GM23338 (cell line): Measurements from ENCODE around the gene TTLL3. TPM values are rescaled to one million over a fixed set of nuclear protein-coding genes. Genes with fewer than 3 reads are reported as not detected.

Experiments used
- ATAC-seq: fragments of 200-7000 bp; cut with Tn5 transposase; 3 replicates; pipeline ENCODE4 v1.9.1; 2020
- DNase-seq: peaks from one replicate; pipeline ENCODE4 v3.0.0-alpha.2; 2015; ENCODE audit warnings: low spot score
- H2AFZ ChIP-seq: fragments of 200-600 bp; sonication (generic); 2 replicates; pipeline ENCODE4 v1.8.0; 2016; ENCODE audit warnings: antibody characterized with exemption, mild to moderate bottlenecking, moderate library complexity
- H3F3A ChIP-seq: fragments of 200-600 bp; sonication (generic); replicated peaks from 2 replicates; pipeline ENCODE4 v1.8.0; 2017; ENCODE audit warnings: antibody characterized with exemption, mixed run types, low read depth
- H3K27ac ChIP-seq: fragments of 200-600 bp; sonication (generic); 2 replicates; pipeline ENCODE4 v1.6.1; 2016; ENCODE audit warnings: low read depth
- H3K27me3 ChIP-seq: fragments of 200-600 bp; sonication (generic); 2 replicates; pipeline ENCODE4 v1.8.0; 2016; ENCODE audit warnings: mild to moderate bottlenecking, mixed run types, moderate library complexity; ENCODE audit not compliant: insufficient read depth
- H3K36me3 ChIP-seq: fragments of 200-600 bp; sonication (generic); 2 replicates; pipeline ENCODE4 v1.8.0; 2016; ENCODE audit warnings: mild to moderate bottlenecking; ENCODE audit not compliant: insufficient read depth
- H3K4me1 ChIP-seq: fragments of 200-600 bp; sonication (generic); 2 replicates; pipeline ENCODE4 v1.8.0; 2016; ENCODE audit warnings: mild to moderate bottlenecking, moderate library complexity; ENCODE audit not compliant: insufficient read depth
- H3K4me2 ChIP-seq: fragments of 200-600 bp; sonication (generic); 2 replicates; pipeline ENCODE4 v1.7.1; 2017; ENCODE audit warnings: mixed run types
- H3K4me3 ChIP-seq: fragments of 200-600 bp; sonication (generic); 2 replicates; pipeline ENCODE4 v1.6.1; 2016; ENCODE audit warnings: mixed run types
- H3K79me2 ChIP-seq: fragments of 200-600 bp; sonication (generic); replicated peaks from 2 replicates; pipeline ENCODE4 v1.8.0; 2017; ENCODE audit warnings: mild to moderate bottlenecking; ENCODE audit not compliant: insufficient read depth
- H3K9me2 ChIP-seq: fragments of 200-600 bp; sonication (generic); 2 replicates; pipeline ENCODE4 v1.8.0; 2017; ENCODE audit not compliant: insufficient read depth
- H4K20me1 ChIP-seq: fragments of 200-600 bp; sonication (generic); replicated peaks from 2 replicates; pipeline ENCODE4 v1.8.0; 2017; ENCODE audit warnings: mild to moderate bottlenecking; ENCODE audit not compliant: insufficient read depth
- H3K27ac Mint-ChIP-seq: 2 replicates; pipeline ENCODE4 v1.8.0; 2020; ENCODE audit warnings: inconsistent platforms, mild to moderate bottlenecking, moderate library complexity, mixed read lengths
- H3K27me3 Mint-ChIP-seq: 3 replicates; pipeline ENCODE4 v1.8.0; 2022; ENCODE audit warnings: low read depth, mild to moderate bottlenecking, moderate library complexity, mixed read lengths, inconsistent platforms; ENCODE audit not compliant: insufficient read depth, poor library complexity
- H3K36me3 Mint-ChIP-seq: 3 replicates; pipeline ENCODE4 v1.8.0; 2021; ENCODE audit warnings: low read depth, mild to moderate bottlenecking, inconsistent platforms, moderate library complexity, mixed read lengths
- H3K4me1 Mint-ChIP-seq: 3 replicates; pipeline ENCODE4 v1.8.0; 2020; ENCODE audit warnings: mild to moderate bottlenecking, inconsistent platforms, mixed read lengths
- H3K4me3 Mint-ChIP-seq: 3 replicates; pipeline ENCODE4 v1.8.0; 2021; ENCODE audit warnings: moderate library complexity, mild to moderate bottlenecking, inconsistent platforms, mixed read lengths
- H3K9me3 Mint-ChIP-seq: 3 replicates; pipeline ENCODE4 v1.8.0; 2020; ENCODE audit warnings: moderate library complexity, mild to moderate bottlenecking, inconsistent platforms, mixed read lengths
- EZH2phosphoT487 ChIP-seq: fragments of 200-600 bp; sonication (generic); IDR thresholded peaks from one replicate; pipeline ENCODE4 v1.8.1; 2018; ENCODE audit warnings: antibody characterized with exemption; ENCODE audit not compliant: unreplicated experiment
- REST ChIP-seq: IDR thresholded peaks from one replicate; pipeline ENCODE4 v1.6.1; 2018; ENCODE audit warnings: antibody characterized with exemption; ENCODE audit not compliant: unreplicated experiment
- ZNF331 ChIP-seq: fragments of 250-450 bp; sonication (Bioruptor Pico); IDR thresholded peaks from 2 replicates; pipeline ENCODE4 v1.5.0; 2020; ENCODE audit warnings: low read depth, mild to moderate bottlenecking, moderate library complexity
- polyA plus RNA-seq: library from polyadenylated mRNA; unstranded; fragments of >200 nt; fragmentation: Nextera tagmentation; extraction: Ambion mirVana; gene quantifications from 2 replicates; pipeline ENCODE4 v1.2.1, GENCODE V29; 2016
- total RNA-seq: library from RNA; depleted of rRNA; stranded (reverse); fragments of >200 nt; shearing (Covaris generic); gene quantifications from 2 replicates; pipeline ENCODE4 v1.2.3, GENCODE V29; 2014
- TF ChIP-seq, protein P1 (sequence below): fragments of 250-450 bp; sonication (Bioruptor Pico); IDR thresholded peaks from 2 replicates; pipeline ENCODE4 v1.5.0; 2020; ENCODE audit warnings: mild to moderate bottlenecking, moderate library complexity

Gene TTLL3
- total and polyA plus RNA-seq, 2 experiments from 2014 or later, result 3.7 to 5.3 TPM

DNA sequence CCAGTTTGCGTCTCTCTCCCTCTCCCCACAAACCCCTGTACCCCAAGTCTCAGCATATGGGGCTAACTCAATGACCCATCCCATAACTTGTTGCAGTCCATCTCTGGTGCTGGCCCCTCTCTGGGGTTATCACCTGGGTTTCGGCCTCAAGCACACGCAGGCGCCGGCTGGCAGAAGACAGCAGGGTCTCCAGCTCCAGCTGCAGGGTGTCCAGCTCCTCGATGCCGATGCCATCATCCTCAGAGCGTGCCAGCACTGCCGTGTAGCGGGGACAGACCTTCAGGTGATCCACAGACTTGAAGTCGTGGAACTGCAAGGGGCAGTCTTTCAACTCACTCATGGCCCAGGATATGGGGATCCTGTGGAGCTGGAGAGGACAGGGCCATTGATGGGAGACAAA, 18.9 kb upstream of the TTLL3 start (continued):
- TF ChIP-seq, protein P1, sequence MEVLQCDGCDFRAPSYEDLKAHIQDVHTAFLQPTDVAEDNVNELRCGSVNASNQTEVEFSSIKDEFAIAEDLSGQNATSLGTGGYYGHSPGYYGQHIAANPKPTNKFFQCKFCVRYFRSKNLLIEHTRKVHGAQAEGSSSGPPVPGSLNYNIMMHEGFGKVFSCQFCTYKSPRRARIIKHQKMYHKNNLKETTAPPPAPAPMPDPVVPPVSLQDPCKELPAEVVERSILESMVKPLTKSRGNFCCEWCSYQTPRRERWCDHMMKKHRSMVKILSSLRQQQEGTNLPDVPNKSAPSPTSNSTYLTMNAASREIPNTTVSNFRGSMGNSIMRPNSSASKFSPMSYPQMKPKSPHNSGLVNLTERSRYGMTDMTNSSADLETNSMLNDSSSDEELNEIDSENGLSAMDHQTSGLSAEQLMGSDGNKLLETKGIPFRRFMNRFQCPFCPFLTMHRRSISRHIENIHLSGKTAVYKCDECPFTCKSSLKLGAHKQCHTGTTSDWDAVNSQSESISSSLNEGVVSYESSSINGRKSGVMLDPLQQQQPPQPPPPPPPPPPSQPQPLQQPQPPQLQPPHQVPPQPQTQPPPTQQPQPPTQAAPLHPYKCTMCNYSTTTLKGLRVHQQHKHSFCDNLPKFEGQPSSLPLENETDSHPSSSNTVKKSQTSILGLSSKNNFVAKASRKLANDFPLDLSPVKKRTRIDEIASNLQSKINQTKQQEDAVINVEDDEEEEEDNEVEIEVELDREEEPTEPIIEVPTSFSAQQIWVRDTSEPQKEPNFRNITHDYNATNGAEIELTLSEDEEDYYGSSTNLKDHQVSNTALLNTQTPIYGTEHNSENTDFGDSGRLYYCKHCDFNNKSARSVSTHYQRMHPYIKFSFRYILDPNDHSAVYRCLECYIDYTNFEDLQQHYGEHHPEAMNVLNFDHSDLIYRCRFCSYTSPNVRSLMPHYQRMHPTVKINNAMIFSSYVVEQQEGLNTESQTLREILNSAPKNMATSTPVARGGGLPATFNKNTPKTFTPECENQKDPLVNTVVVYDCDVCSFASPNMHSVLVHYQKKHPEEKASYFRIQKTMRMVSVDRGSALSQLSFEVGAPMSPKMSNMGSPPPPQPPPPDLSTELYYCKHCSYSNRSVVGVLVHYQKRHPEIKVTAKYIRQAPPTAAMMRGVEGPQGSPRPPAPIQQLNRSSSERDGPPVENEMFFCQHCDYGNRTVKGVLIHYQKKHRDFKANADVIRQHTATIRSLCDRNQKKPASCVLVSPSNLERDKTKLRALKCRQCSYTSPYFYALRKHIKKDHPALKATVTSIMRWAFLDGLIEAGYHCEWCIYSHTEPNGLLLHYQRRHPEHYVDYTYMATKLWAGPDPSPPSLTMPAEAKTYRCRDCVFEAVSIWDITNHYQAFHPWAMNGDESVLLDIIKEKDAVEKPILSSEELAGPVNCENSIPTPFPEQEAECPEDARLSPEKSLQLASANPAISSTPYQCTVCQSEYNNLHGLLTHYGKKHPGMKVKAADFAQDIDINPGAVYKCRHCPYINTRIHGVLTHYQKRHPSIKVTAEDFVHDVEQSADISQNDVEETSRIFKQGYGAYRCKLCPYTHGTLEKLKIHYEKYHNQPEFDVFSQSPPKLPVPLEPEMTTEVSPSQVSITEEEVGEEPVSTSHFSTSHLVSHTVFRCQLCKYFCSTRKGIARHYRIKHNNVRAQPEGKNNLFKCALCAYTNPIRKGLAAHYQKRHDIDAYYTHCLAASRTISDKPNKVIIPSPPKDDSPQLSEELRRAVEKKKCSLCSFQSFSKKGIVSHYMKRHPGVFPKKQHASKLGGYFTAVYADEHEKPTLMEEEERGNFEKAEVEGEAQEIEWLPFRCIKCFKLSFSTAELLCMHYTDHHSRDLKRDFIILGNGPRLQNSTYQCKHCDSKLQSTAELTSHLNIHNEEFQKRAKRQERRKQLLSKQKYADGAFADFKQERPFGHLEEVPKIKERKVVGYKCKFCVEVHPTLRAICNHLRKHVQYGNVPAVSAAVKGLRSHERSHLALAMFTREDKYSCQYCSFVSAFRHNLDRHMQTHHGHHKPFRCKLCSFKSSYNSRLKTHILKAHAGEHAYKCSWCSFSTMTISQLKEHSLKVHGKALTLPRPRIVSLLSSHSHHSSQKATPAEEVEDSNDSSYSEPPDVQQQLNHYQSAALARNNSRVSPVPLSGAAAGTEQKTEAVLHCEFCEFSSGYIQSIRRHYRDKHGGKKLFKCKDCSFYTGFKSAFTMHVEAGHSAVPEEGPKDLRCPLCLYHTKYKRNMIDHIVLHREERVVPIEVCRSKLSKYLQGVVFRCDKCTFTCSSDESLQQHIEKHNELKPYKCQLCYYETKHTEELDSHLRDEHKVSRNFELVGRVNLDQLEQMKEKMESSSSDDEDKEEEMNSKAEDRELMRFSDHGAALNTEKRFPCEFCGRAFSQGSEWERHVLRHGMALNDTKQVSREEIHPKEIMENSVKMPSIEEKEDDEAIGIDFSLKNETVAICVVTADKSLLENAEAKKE (CRISPR knock-in tag), result no peak
- TF ChIP-seq REST (no peak), EZH2phosphoT487 (no peak)

GRCh38 chr3:9791790-9792404, 18.2 kb upstream of the TTLL3 start:
- Mint-ChIP-seq H3K4me3 (peak overlapping the region; percentile 97), H3K27ac (peak overlapping the region; percentile 92), H3K36me3 (peaks cover 53% of the 10 kb centered on the region), H3K4me1 (peaks cover 14% of the 10 kb centered on the region), H3K27me3 (peaks cover 12% of the 10 kb centered on the region), H3K9me3 (no peaks in the 10 kb centered on the region)
- Histone ChIP-seq H4K20me1 (no peaks in the 10 kb centered on the region; the same call in 1 of the 2 replicates), H3K9me2 (0 out of 2 replicates have a peak, but pooled peaks cover 3% of the 10 kb centered on the region), H3K79me2 (peaks cover 39% of the 10 kb centered on the region), H2AFZ (peak overlapping the region; percentile 57; the same call in 1 of the 2 replicates), H3K27me3 (no peaks in the 10 kb centered on the region), H3K4me3 (peak overlapping the region; percentile 92), H3K36me3 (peaks cover 4% of the 10 kb centered on the region; the same call in 1 of the 2 replicates), H3K4me1 (peaks cover 6% of the 10 kb centered on the region), H3F3A (peaks cover 15% of the 10 kb centered on the region; the same call in 1 of the 2 replicates), H3K27ac (peak overlapping the region; percentile 99), H3K4me2 (peak overlapping the region; percentile 99)
- no peak for ATAC-seq
- no peak for DNase-seq
- TF ChIP-seq ZNF331 (CRISPR knock-in tag), result no peak
- TF ChIP-seq, protein P1 (CRISPR knock-in tag), result no peak
